Measurements from ENCODE around the gene PSEN1.

The PSEN1 gene

GRCh38 chr14:73220061-73220460 is 83.8 kb downstream of the PSEN1 start:
- Histone ChIP-seq H3K79me2 (ENCODE audit: control insufficient read depth, low read length) (no peaks in the 10 kb centered on the region), H3K27ac (ENCODE audit: low read depth, low read length) (no peak overlapping the region), H3F3A (ENCODE audit: control insufficient read depth, insufficient read depth) (peaks cover 2% of the 10 kb centered on the region), H3K27me3 (ENCODE audit: control insufficient read depth, low read length) (no peaks in the 10 kb centered on the region), H4K20me1 (ENCODE audit: control insufficient read depth, insufficient read depth, low read depth, low read length) (no peaks in the 10 kb centered on the region), H3K4me3 (ENCODE audit: low read length) (no peak overlapping the region), H3K9me2 (replicated peaks; ENCODE audit: control insufficient read depth, low read length) (no peaks in the 10 kb centered on the region), H3K4me2 (ENCODE audit: low read length) (no peak overlapping the region), H3K9me3 (ENCODE audit: control insufficient read depth, insufficient read depth, low read length) (no peaks in the 10 kb centered on the region), H3K36me3 (ENCODE audit: control insufficient read depth, low read length) (peaks cover 26% of the 10 kb centered on the region), H3K4me1 (ENCODE audit: control insufficient read depth, low read length) (peaks cover 35% of the 10 kb centered on the region)
- TF ChIP-seq EZH2phosphoT487 (IDR thresholded peaks at IDR 0.05; ENCODE audit: borderline replicate concordance, low read length) (no peak), CTCF (IDR thresholded peaks at IDR 0.05; ENCODE audit: low read depth, low read length, poor library complexity, severe bottlenecking) (no peak)

- H4K20me1 ChIP-seq (ENCODE audit: control insufficient read depth, insufficient read depth, low read depth, low read length) = no peaks in the 10 kb centered on the region
- no peak overlapping the region for H3K4me2 ChIP-seq (ENCODE audit: low read length)
- no peaks in the 10 kb centered on the region for H3K79me2 ChIP-seq (ENCODE audit: control insufficient read depth, low read length)
- H3K27me3 ChIP-seq (ENCODE audit: control insufficient read depth, low read length) = no peaks in the 10 kb centered on the region
- peaks cover under 1% of the 10 kb centered on the region for H3F3A ChIP-seq (ENCODE audit: control insufficient read depth, insufficient read depth)
- no peaks in the 10 kb centered on the region for H3K9me2 ChIP-seq (replicated peaks; ENCODE audit: control insufficient read depth, low read length)
- H3K4me1 ChIP-seq (ENCODE audit: control insufficient read depth, low read length) = peaks cover 35% of the 10 kb centered on the region
- no peak for TF ChIP-seq EZH2phosphoT487 (IDR thresholded peaks at IDR 0.05; ENCODE audit: borderline replicate concordance, low read length)
- no peak for TF ChIP-seq CTCF (IDR thresholded peaks at IDR 0.05; ENCODE audit: low read depth, low read length, poor library complexity, severe bottlenecking)
- H3K9me3 ChIP-seq (ENCODE audit: control insufficient read depth, insufficient read depth, low read length) = no peaks in the 10 kb centered on the region
- H3K27ac ChIP-seq (ENCODE audit: low read depth, low read length) = no peak overlapping the region
- H3K36me3 ChIP-seq (ENCODE audit: control insufficient read depth, low read length) = peaks cover 24% of the 10 kb centered on the region
- no peak overlapping the region for H3K4me3 ChIP-seq (ENCODE audit: low read length)
Observed at GRCh38 chr14:73220634-73221033, 84.3 kb downstream of the PSEN1 start.

GRCh38 chr14:73221945-73222344 is 85.6 kb downstream of the PSEN1 start:
- H3F3A ChIP-seq (ENCODE audit: control insufficient read depth, insufficient read depth) = no peaks in the 10 kb centered on the region; the same call in 1 of the 2 replicates
- no peaks in the 10 kb centered on the region for H3K79me2 ChIP-seq (ENCODE audit: control insufficient read depth, low read length)
- H3K27ac ChIP-seq (ENCODE audit: low read depth, low read length) = no peak overlapping the region
- peaks cover 35% of the 10 kb centered on the region for H3K4me1 ChIP-seq (ENCODE audit: control insufficient read depth, low read length)
- TF ChIP-seq CTCF (IDR thresholded peaks at IDR 0.05; ENCODE audit: low read depth, low read length, poor library complexity, severe bottlenecking) (no peak), EZH2phosphoT487 (IDR thresholded peaks at IDR 0.05; ENCODE audit: borderline replicate concordance, low read length) (no peak)
- no peaks in the 10 kb centered on the region for H4K20me1 ChIP-seq (ENCODE audit: control insufficient read depth, insufficient read depth, low read depth, low read length)
- H3K4me3 ChIP-seq (ENCODE audit: low read length) = no peak overlapping the region
- peaks cover 17% of the 10 kb centered on the region for H3K36me3 ChIP-seq (ENCODE audit: control insufficient read depth, low read length)
- H3K9me3 ChIP-seq (ENCODE audit: control insufficient read depth, insufficient read depth, low read length) = no peaks in the 10 kb centered on the region
- H3K27me3 ChIP-seq (ENCODE audit: control insufficient read depth, low read length) = no peaks in the 10 kb centered on the region
- H3K4me2 ChIP-seq (ENCODE audit: low read length) = no peak overlapping the region
- H3K9me2 ChIP-seq (replicated peaks; ENCODE audit: control insufficient read depth, low read length) = no peaks in the 10 kb centered on the region
